H9 (cell line): ENCODE results near the gene SHISA8. TPM values are rescaled to one million over a fixed set of nuclear protein-coding genes. Genes with fewer than 3 reads are reported as not detected.
A peak's percentile ranks its signal among the peaks of the same experiment; 100 is the strongest.

Experiments
- DNase-seq: peaks from one replicate; pipeline ENCODE4 v3.0.0-alpha.2; 2017
- H2AFZ ChIP-seq: one replicate; pipeline ENCODE4 v1.6.1; 2013; ENCODE audit warnings: mild to moderate bottlenecking, low read length, control low read depth, moderate library complexity
- H2AK5ac ChIP-seq: 2 replicates; pipeline ENCODE4 v1.6.1; 2013; ENCODE audit warnings: low read length, control low read depth, mixed read lengths; ENCODE audit not compliant: insufficient read length
- H2BK120ac ChIP-seq: one replicate; pipeline ENCODE4 v1.6.1; 2013; ENCODE audit warnings: low read depth, mild to moderate bottlenecking, low read length, control low read depth, inconsistent platforms; ENCODE audit not compliant: poor library complexity, severe bottlenecking
- H2BK12ac ChIP-seq: 2 replicates; pipeline ENCODE4 v1.6.1; 2013; ENCODE audit warnings: low read length, control low read depth, mixed read lengths, low read depth; ENCODE audit not compliant: insufficient read length
- H2BK15ac ChIP-seq: 2 replicates; pipeline ENCODE4 v1.6.1; 2013; ENCODE audit warnings: low read depth, low read length, control low read depth
- H2BK20ac ChIP-seq: one replicate; pipeline ENCODE4 v1.6.1; 2013; ENCODE audit warnings: low read depth, mild to moderate bottlenecking, low read length, control low read depth, inconsistent platforms; ENCODE audit not compliant: poor library complexity, severe bottlenecking
- H2BK5ac ChIP-seq: 2 replicates; pipeline ENCODE4 v1.6.1; 2013; ENCODE audit warnings: low read length, control low read depth, mixed read lengths; ENCODE audit not compliant: insufficient read length
- H3K14ac ChIP-seq: 2 replicates; pipeline ENCODE4 v1.6.1; 2013; ENCODE audit warnings: low read length, control low read depth; ENCODE audit not compliant: insufficient read depth
- H3K18ac ChIP-seq: 2 replicates; pipeline ENCODE4 v1.6.1; 2013; ENCODE audit warnings: low read depth, mild to moderate bottlenecking, mixed read lengths, low read length, control low read depth; ENCODE audit not compliant: insufficient read length
- H3K23ac ChIP-seq: 2 replicates; pipeline ENCODE4 v1.6.1; 2013; ENCODE audit warnings: low read length, control low read depth, mixed read lengths, low read depth; ENCODE audit not compliant: insufficient read length
- H3K23me2 ChIP-seq: 2 replicates; pipeline ENCODE4 v1.6.1; 2013; ENCODE audit warnings: low read depth, mild to moderate bottlenecking, mixed read lengths, low read length, control low read depth; ENCODE audit not compliant: insufficient read length, poor library complexity, severe bottlenecking
- H3K27ac ChIP-seq: 2 replicates; pipeline ENCODE4 v1.5.1; 2013; ENCODE audit warnings: low read length, control low read depth, mixed read lengths, low read depth; ENCODE audit not compliant: insufficient read length
- H3K27me3 ChIP-seq: 2 replicates; pipeline ENCODE4 v1.6.1; 2013; ENCODE audit warnings: low read length, control low read depth, inconsistent platforms; ENCODE audit not compliant: insufficient read depth
- H3K4ac ChIP-seq: 2 replicates; pipeline ENCODE4 v1.6.1; 2013; ENCODE audit warnings: low read depth, mild to moderate bottlenecking, control low read depth, inconsistent platforms, low read length, moderate library complexity
- H3K4me1 ChIP-seq: 2 replicates; pipeline ENCODE4 v1.6.1; 2013; ENCODE audit warnings: low read length, control low read depth, inconsistent platforms; ENCODE audit not compliant: insufficient read depth
- H3K4me2 ChIP-seq: 2 replicates; pipeline ENCODE4 v1.6.1; 2013; ENCODE audit warnings: low read length, control low read depth, mixed read lengths; ENCODE audit not compliant: insufficient read length, insufficient read depth
- H3K56ac ChIP-seq: 2 replicates; pipeline ENCODE4 v1.6.1; 2013; ENCODE audit warnings: low read depth, mild to moderate bottlenecking, mixed read lengths, low read length, control low read depth; ENCODE audit not compliant: insufficient read length
- H3K79me1 ChIP-seq: 2 replicates; pipeline ENCODE4 v1.6.1; 2013; ENCODE audit warnings: low read depth, mild to moderate bottlenecking, moderate library complexity, low read length, control low read depth, inconsistent platforms; ENCODE audit not compliant: insufficient read depth, poor library complexity, severe bottlenecking
- H3K79me2 ChIP-seq: 2 replicates; pipeline ENCODE4 v1.6.1; 2013; ENCODE audit warnings: low read length, control low read depth, inconsistent platforms; ENCODE audit not compliant: insufficient read depth
- H3K9ac ChIP-seq: 2 replicates; pipeline ENCODE4 v1.6.1; 2013; ENCODE audit warnings: low read length, control low read depth, mixed read lengths; ENCODE audit not compliant: insufficient read length; ENCODE audit errors: extremely low read depth
- H3K9me3 ChIP-seq: one replicate; pipeline ENCODE4 v1.6.1; 2013; ENCODE audit warnings: low read depth, low read length, inconsistent platforms; ENCODE audit not compliant: control insufficient read depth
- H3T11ph ChIP-seq: one replicate; pipeline ENCODE4 v1.6.1; 2013; ENCODE audit warnings: mild to moderate bottlenecking, low read length, control low read depth, inconsistent platforms
- H4K20me1 ChIP-seq: one replicate; pipeline ENCODE4 v1.6.1; 2013; ENCODE audit not compliant: control insufficient read depth, insufficient read length, insufficient read depth
- H4K5ac ChIP-seq: 2 replicates; pipeline ENCODE4 v1.6.1; 2013; ENCODE audit warnings: low read depth, mild to moderate bottlenecking, mixed read lengths, low read length, control low read depth; ENCODE audit not compliant: insufficient read length
- H4K8ac ChIP-seq: replicated peaks from 2 replicates; pipeline ENCODE4 v1.6.1; 2013; ENCODE audit warnings: low read length, control low read depth, mixed read lengths, low read depth; ENCODE audit not compliant: insufficient read length
- H4K91ac ChIP-seq: 2 replicates; pipeline ENCODE4 v1.6.1; 2013; ENCODE audit warnings: low read depth, mild to moderate bottlenecking, moderate library complexity, mixed read lengths, low read length, control low read depth; ENCODE audit not compliant: insufficient read length
- H3K27ac Mint-ChIP-seq, 3 experiments: 2 replicates in 2 of 3; 3 replicates in 1 of 3; pipeline ENCODE4 v1.8.0; 2020 to 2021; ENCODE audit warnings: mixed read lengths in 3 of 3, mild to moderate bottlenecking in 1 of 3, moderate library complexity in 1 of 3
- H3K27me3 Mint-ChIP-seq: 2 replicates; pipeline ENCODE4 v1.8.0; 2021; ENCODE audit warnings: low read depth, mild to moderate bottlenecking, moderate library complexity, mixed read lengths
- H3K36me3 Mint-ChIP-seq, 3 experiments: 2 replicates in 2 of 3; 3 replicates in 1 of 3; pipeline ENCODE4 v1.8.0; 2020 to 2021; ENCODE audit warnings: low read depth in 3 of 3, mixed read lengths in 3 of 3; ENCODE audit not compliant: insufficient read depth in 1 of 3
- H3K4me1 Mint-ChIP-seq, 2 experiments: 2 replicates each; pipeline ENCODE4 v1.8.0; 2020; ENCODE audit warnings: mixed read lengths in 2 of 2
- H3K4me3 Mint-ChIP-seq, 2 experiments: 2 replicates in 1 of 2; 3 replicates in 1 of 2; pipeline ENCODE4 v1.8.0; 2020 to 2021; ENCODE audit warnings: mild to moderate bottlenecking in 2 of 2, mixed read lengths in 2 of 2, moderate library complexity in 1 of 2
- H3K9me3 Mint-ChIP-seq, 2 experiments: 2 replicates in 1 of 2; 3 replicates in 1 of 2; pipeline ENCODE4 v1.8.0; 2020; ENCODE audit warnings: mild to moderate bottlenecking in 2 of 2, mixed read lengths in 2 of 2, moderate library complexity in 1 of 2
- CTCF ChIP-seq: fragments of 200-600 bp; sonication (generic); conservative IDR thresholded peaks from 3 replicates; pipeline ENCODE4 v1.8.0; 2021; ENCODE audit warnings: antibody characterized with exemption, mild to moderate bottlenecking
- WGBS: extraction: QIAGEN DNeasy Blood & Tissue Kit; methylation state at CpG from one replicate; pipeline ENCODE4 v1.1.7; 2013; ENCODE audit warnings: missing lambda C conversion rate, low lambda C conversion rate, mixed read lengths; ENCODE audit not compliant: insufficient read length; ENCODE audit errors: extremely low coverage; 5-methylcytosine and 5-hydroxymethylcytosine counted together
- total RNA-seq: library from RNA; stranded (reverse); gene quantifications from 2 replicates; pipeline ENCODE4 v1.2.1, GENCODE V29; 2021

The SHISA8 gene
- total RNA-seq, 1 experiment from 2014 or later, result 1.4 TPM

- H2BK12ac ChIP-seq, result no peak overlapping the region
- peaks cover 2% of the 10 kb centered on the region for H4K20me1 ChIP-seq
- H3K4me1 Mint-ChIP-seq, result peaks cover 10 to 22% of the 10 kb centered on the region in 2 experiments
- no peak overlapping the region for H2AFZ ChIP-seq
- no peak overlapping the region for H2AK5ac ChIP-seq
- no peak overlapping the region for H4K5ac ChIP-seq
- H3K27ac ChIP-seq, result no peak overlapping the region
- H3K79me1 ChIP-seq, result no peaks in the 10 kb centered on the region
- no peak overlapping the region for H3K18ac ChIP-seq
- H3K27me3 Mint-ChIP-seq, result peaks cover 87% of the 10 kb centered on the region
- H3K9ac ChIP-seq, result no peak overlapping the region
- no peak overlapping the region for H3K56ac ChIP-seq
- peaks cover 7% of the 10 kb centered on the region for H3K23me2 ChIP-seq
- no peaks in the 10 kb centered on the region for H3K9me3 Mint-ChIP-seq
- H2BK20ac ChIP-seq, result no peak overlapping the region
- no peak for DNase-seq
- no peak overlapping the region for H3K14ac ChIP-seq
- H3K27me3 ChIP-seq, result peaks cover 29% of the 10 kb centered on the region
- H2BK120ac ChIP-seq, result no peak overlapping the region
- H3T11ph ChIP-seq, result no peak overlapping the region
- H2BK5ac ChIP-seq, result no peak overlapping the region
- no peak overlapping the region for H3K4ac ChIP-seq
- H2BK15ac ChIP-seq, result no peak overlapping the region
- H3K4me2 ChIP-seq, result peak overlapping the region; percentile 18
- H3K36me3 Mint-ChIP-seq, result peaks cover 0 to 4% (median 3%) of the 10 kb centered on the region in 3 experiments; a peak in 4 of 7 replicates
- H3K23ac ChIP-seq, result no peak overlapping the region
- WGBS, result no CpG with 5 or more reads among the region's 21 CpGs
- no peak overlapping the region for H4K8ac ChIP-seq
- no peak overlapping the region for H3K27ac Mint-ChIP-seq
- no peak for TF ChIP-seq CTCF
- no peaks in the 10 kb centered on the region for H3K9me3 ChIP-seq
- H3K4me3 Mint-ChIP-seq, result peak overlapping the region; percentile 50 to 76
- H3K79me2 ChIP-seq, result no peaks in the 10 kb centered on the region
- no peak overlapping the region for H4K91ac ChIP-seq
- no peaks in the 10 kb centered on the region; the same call in 1 of the 2 replicates for H3K4me1 ChIP-seq
Measured at GRCh38 chr22:41920271-41920976, 5.5 kb upstream of the SHISA8 start.
